ENCODE results near the gene ANGPTL3.
"Not testable (repeated sequence)": the region's sequence is repeated elsewhere in the genome, so short reads cannot be mapped to it uniquely, and the experiment has no call there.

The ANGPTL3 gene, protein sequence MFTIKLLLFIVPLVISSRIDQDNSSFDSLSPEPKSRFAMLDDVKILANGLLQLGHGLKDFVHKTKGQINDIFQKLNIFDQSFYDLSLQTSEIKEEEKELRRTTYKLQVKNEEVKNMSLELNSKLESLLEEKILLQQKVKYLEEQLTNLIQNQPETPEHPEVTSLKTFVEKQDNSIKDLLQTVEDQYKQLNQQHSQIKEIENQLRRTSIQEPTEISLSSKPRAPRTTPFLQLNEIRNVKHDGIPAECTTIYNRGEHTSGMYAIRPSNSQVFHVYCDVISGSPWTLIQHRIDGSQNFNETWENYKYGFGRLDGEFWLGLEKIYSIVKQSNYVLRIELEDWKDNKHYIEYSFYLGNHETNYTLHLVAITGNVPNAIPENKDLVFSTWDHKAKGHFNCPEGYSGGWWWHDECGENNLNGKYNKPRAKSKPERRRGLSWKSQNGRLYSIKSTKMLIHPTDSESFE

GRCh38 chr1:62597281-62597680, at the start of gene ANGPTL3:
TSS of gene ANGPTL3 (plus strand) at chr1:62597520. CDS start at chr1:62597567, 47 bp downstream.
- no peak for DNase-seq (ENCODE audit: low read depth, low spot score)

GRCh38 chr1:62561306-62561705, 36.0 kb upstream of the ANGPTL3 start:
- DNase-seq (ENCODE audit: low read depth, low spot score), result no peak

GRCh38 chr1:62567182-62567581, 30.1 kb upstream of the ANGPTL3 start:
- not testable (repeated sequence) for DNase-seq (ENCODE audit: low read depth, low spot score)

DNA sequence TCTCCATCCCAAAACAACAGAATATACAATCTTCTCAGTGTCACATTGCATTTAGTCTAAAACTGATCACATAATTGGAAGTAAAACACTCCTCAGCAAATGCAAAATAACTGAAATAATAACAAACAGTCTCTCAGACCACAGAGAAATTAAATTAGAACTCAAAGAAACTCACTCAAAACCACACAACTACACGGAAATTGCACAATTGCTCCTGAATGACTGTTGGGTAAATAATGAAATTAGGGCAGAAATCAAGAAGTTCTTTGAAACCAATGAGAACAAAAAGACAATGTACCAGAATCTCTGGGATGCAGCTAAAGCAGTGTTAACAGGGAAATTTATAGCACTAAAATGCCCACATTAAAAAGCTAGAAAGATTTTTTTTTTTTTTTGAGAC, 29.4 kb upstream of the ANGPTL3 start:
- not testable (repeated sequence) for DNase-seq (ENCODE audit: low read depth, low spot score)

GRCh38 chr1:62571517-62571916, 25.8 kb upstream of the ANGPTL3 start:
- not testable (repeated sequence) for DNase-seq (ENCODE audit: low read depth, low spot score)

GRCh38 chr1:62572476-62572875, 24.8 kb upstream of the ANGPTL3 start:
- no peak for DNase-seq (ENCODE audit: low read depth, low spot score)

DNA sequence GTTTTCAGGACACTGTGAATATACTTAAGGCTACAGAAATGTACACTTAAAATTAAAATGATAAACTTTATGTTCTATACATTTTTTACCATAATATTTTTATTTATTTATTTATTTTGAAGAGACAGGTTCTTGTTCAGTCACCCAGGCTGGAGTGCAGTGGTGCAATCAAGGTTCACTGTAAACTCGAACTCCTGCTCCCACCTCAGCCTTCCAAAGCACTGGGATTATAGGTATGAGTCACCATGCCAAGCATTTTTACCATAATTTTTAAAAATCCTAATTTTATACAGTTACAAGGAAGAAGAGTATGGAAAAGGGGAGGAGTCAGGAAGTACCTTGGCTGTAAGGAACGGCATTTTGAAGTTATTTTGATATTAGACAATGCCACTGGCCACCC, 23.6 kb upstream of the ANGPTL3 start:
- DNase-seq (ENCODE audit: low read depth, low spot score), result no peak

GRCh38 chr1:62585469-62586155, 11.7 kb upstream of the ANGPTL3 start:
- no peak for DNase-seq (ENCODE audit: low read depth, low spot score)

GRCh38 chr1:62588000-62588399, 9.3 kb upstream of the ANGPTL3 start:
- DNase-seq (ENCODE audit: low read depth, low spot score), result no peak

DNA sequence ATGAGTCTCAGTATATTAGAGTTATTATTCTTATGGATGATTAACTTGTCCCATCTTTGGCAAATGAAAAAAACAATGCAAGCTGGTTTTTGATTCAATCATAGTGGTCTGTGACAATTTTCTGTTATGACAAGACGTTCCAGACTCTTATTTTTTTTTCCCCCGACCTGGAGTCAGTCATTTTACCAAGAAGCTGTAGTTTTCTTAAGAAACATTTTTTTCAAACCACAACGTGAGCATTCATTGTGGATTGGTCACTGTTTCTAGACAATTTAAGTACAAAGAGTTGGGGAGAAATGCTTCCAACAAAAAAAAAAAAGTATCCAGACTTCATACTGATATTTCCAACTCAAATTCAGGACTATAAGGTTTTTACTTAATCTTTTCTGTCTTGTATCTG, 8.0 kb upstream of the ANGPTL3 start:
- no peak for DNase-seq (ENCODE audit: low read depth, low spot score)

DNA sequence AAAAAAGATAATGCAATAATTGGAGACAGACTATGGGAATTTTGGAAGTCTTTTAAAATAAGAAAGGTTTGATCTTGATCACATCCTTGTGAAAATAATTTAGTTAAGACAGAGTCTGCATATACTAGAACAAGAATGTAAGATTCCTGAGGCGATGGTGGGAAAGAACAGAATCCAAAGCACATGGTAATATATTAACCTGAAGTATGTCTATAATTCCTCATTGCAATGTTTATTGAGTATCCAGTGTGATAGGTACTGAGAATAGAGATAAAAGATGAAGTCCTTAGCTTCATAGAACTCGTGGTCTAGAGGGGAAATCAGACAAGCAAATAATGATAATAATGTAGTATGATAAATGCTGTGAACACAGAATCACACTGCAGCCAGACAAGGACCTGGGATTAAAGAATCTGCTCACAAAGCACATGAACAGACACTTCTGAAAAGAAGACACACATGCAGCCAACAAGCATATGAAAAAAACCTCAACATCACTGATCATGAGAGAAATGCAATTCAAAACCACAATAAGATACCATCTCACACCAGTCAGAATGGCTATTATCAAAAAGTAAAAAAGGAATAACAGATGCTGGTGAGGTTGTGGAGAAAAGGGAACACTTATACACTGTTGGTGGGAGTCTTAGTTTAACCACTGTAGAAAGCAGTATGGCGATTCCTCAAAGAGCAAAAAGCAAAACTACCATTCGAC, 6.9 kb upstream of the ANGPTL3 start:
- DNase-seq (ENCODE audit: low read depth, low spot score), result no peak

- no peak for DNase-seq (ENCODE audit: low read depth, low spot score)
Observed at GRCh38 chr1:62590970-62591368, 6.4 kb upstream of the ANGPTL3 start.

GRCh38 chr1:62593825-62594394, 3.4 kb upstream of the ANGPTL3 start:
- DNase-seq (ENCODE audit: low read depth, low spot score), result no peak

GRCh38 chr1:62595647-62596046, 1.7 kb upstream of the ANGPTL3 start:
- no peak for DNase-seq (ENCODE audit: low read depth, low spot score)

DNA sequence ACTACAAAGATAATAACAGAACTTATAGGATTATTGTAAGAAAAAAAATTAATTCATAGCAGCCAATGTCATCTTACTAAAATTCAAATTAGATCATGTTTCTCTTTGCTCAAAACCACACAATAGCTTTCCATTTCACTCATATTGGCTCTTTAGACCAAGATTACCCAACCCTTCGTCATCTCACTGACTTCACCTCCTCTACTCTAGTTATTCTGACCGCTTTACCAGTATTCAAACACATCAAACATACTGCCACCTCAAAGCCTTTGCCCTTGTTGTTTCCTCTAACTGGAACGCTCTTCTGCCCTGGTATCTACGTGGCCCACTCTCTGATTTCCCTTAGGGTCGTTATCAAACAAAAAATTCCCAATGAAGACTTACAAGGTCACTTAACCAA, 1.7 kb downstream of the ANGPTL3 start:
- DNase-seq (ENCODE audit: low read depth, low spot score), result no peak

- no peak for DNase-seq (ENCODE audit: low read depth, low spot score)
Observed at GRCh38 chr1:62601457-62601856, 4.1 kb downstream of the ANGPTL3 start.

- no peak for DNase-seq (ENCODE audit: low read depth, low spot score)
Observed at GRCh38 chr1:62608905-62609304, 11.6 kb downstream of the ANGPTL3 start.

DNA sequence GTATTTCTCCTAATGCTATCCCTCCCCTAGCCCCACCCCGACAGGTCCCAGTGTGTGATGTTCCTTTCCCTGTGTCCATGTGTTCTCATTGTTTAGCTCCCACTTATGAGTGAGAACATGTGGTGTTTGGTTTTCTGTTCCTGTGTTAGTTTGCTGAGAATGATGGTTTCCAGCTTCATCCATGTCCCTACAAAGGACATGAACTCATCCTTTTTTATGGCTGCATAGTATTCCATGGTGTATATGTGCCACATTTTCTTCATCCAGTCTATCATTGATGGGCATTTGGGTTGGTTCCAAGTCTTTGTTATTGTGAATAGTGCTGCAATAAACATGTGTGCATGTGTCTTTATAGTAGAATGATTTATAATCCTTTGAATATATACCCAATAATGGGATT, 13.3 kb downstream of the ANGPTL3 start:
- not testable (repeated sequence) for DNase-seq (ENCODE audit: low read depth, low spot score)

GRCh38 chr1:62612770-62613169, 15.4 kb downstream of the ANGPTL3 start:
- DNase-seq (ENCODE audit: low read depth, low spot score), result no peak

GRCh38 chr1:62613325-62613727, 16.0 kb downstream of the ANGPTL3 start:
- DNase-seq (ENCODE audit: low read depth, low spot score), result no peak

- DNase-seq (ENCODE audit: low read depth, low spot score), result no peak
Observed at GRCh38 chr1:62613890-62614289, 16.6 kb downstream of the ANGPTL3 start.

DNA sequence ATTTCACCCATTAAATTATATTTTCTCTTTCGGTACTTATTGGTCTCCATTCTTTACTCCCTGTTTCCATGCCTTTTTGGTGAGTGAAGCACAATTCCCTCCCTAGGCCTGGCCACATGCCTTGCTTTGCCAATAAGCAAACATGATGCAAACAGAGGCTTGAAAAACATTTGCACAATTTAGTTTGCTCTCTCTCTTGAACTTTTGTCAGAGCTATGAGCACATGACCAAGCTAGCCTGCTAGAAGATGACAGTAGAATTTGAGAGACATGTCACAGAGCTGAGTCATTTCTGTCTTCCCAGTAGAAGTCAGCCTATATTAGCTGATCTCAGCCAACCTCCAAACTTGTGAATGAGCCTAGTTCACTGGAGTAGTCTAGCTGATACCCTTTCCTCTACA, 24.6 kb downstream of the ANGPTL3 start:
- DNase-seq (ENCODE audit: low read depth, low spot score), result peak; percentile 50
